ENCODE results near the gene TIMELESS. TPM values are rescaled to one million over a fixed set of nuclear protein-coding genes. Genes with fewer than 3 reads are reported as not detected.

TIMELESS gene
- polyA plus RNA-seq, 4 donors, result 3.2 to 21.6 (median 8.6) TPM

GRCh38 chr12:56488041-56488955, 39.1 kb upstream of the TIMELESS start, which contains the start of gene GLS2:
Gene GLS2 (minus strand): TSS chr12:56488161. CDS start chr12:56488118, 43 bp downstream.
- peaks cover 0 to 14% (median 4%) of the 10 kb centered on the region in 3 donors for H3K4me1 ChIP-seq (ENCODE audit: control insufficient read depth in 3 of 3, insufficient read depth in 2 of 3, low read depth in 1 of 3, low read length in 2 of 3)
- H3K27me3 ChIP-seq (ENCODE audit: control insufficient read depth in 3 of 3, insufficient read depth in 3 of 3, low read length in 3 of 3), result peaks cover 0 to 23% (median 1%) of the 10 kb centered on the region in 3 donors
- H3K36me3 ChIP-seq (ENCODE audit: control insufficient read depth in 3 of 3, insufficient read depth in 2 of 3, low read depth in 1 of 3, low read length in 3 of 3), result no peaks in the 10 kb centered on the region
- peaks cover 0 to 4% of the 10 kb centered on the region in 2 donors for H3K9me3 ChIP-seq (ENCODE audit: control insufficient read depth in 2 of 2, insufficient read depth in 1 of 2, low read depth in 1 of 2, low read length in 1 of 2)
- no peak for FAIRE-seq
- whole genome bisulfite sequencing, 3 donors, result 16 to 22% (median 20%) methylated on average over 57 to 59 of the region's 59 CpGs
- peak; percentile 87 to 89 for DNase-seq
- H3K27ac ChIP-seq (ENCODE audit: low read depth in 1 of 3, low read length in 2 of 3), result peak within 1 kb of the TSS in 1 of 3 donors; percentile 11
- peak within 1 kb of the TSS; percentile 45 to 58 (median 49) for H3K4me3 ChIP-seq (ENCODE audit: low read depth in 1 of 3, low read length in 3 of 3)

- 1 to 5% (median 5%) methylated on average over 43 to 44 of the region's 44 CpGs for WGBS, 3 donors
- peaks cover 0 to 23% (median 1%) of the 10 kb centered on the region in 3 donors for H3K27me3 ChIP-seq (ENCODE audit: control insufficient read depth in 3 of 3, insufficient read depth in 3 of 3, low read length in 3 of 3)
- peaks cover 0 to 4% of the 10 kb centered on the region in 2 donors for H3K9me3 ChIP-seq (ENCODE audit: control insufficient read depth in 2 of 2, insufficient read depth in 1 of 2, low read depth in 1 of 2, low read length in 1 of 2)
- DNase-seq (peak; percentile 34 to 69), FAIRE-seq (no peak)
- H3K27ac ChIP-seq (ENCODE audit: low read depth in 1 of 3, low read length in 2 of 3), result peak overlapping the region in 1 of 3 donors; percentile 11
- H3K36me3 ChIP-seq (ENCODE audit: control insufficient read depth in 3 of 3, insufficient read depth in 2 of 3, low read depth in 1 of 3, low read length in 3 of 3), result no peaks in the 10 kb centered on the region
- H3K4me1 ChIP-seq (ENCODE audit: control insufficient read depth in 3 of 3, insufficient read depth in 2 of 3, low read depth in 1 of 3, low read length in 2 of 3), result peaks cover 0 to 14% (median 4%) of the 10 kb centered on the region in 3 donors
- peak overlapping the region; percentile 45 to 58 (median 49) for H3K4me3 ChIP-seq (ENCODE audit: low read depth in 1 of 3, low read length in 3 of 3)
Observed at GRCh38 chr12:56487448-56488040, 38.3 kb upstream of the TIMELESS start.

- no peaks in the 10 kb centered on the region for H3K36me3 ChIP-seq (ENCODE audit: control insufficient read depth in 3 of 3, insufficient read depth in 2 of 3, low read depth in 1 of 3, low read length in 3 of 3)
- WGBS, 3 donors, result 84 to 87% (median 85%) methylated on average over 12 of the region's 12 CpGs
- H3K4me3 ChIP-seq (ENCODE audit: low read depth in 1 of 3, low read length in 3 of 3), result no peak overlapping the region
- FAIRE-seq, result no peak
- DNase-seq, result no peak
- peaks cover 0 to 14% (median 4%) of the 10 kb centered on the region in 3 donors for H3K4me1 ChIP-seq (ENCODE audit: control insufficient read depth in 3 of 3, insufficient read depth in 2 of 3, low read depth in 1 of 3, low read length in 2 of 3)
- peaks cover 0 to 23% (median 1%) of the 10 kb centered on the region in 3 donors for H3K27me3 ChIP-seq (ENCODE audit: control insufficient read depth in 3 of 3, insufficient read depth in 3 of 3, low read length in 3 of 3)
- H3K9me3 ChIP-seq (ENCODE audit: control insufficient read depth in 2 of 2, insufficient read depth in 1 of 2, low read depth in 1 of 2, low read length in 1 of 2), result peaks cover 0 to 4% of the 10 kb centered on the region in 2 donors
- no peak overlapping the region for H3K27ac ChIP-seq (ENCODE audit: low read depth in 1 of 3, low read length in 2 of 3)
Observed at GRCh38 chr12:56486694-56487093, 37.5 kb upstream of the TIMELESS start.

GRCh38 chr12:56484566-56484965, 35.3 kb upstream of the TIMELESS start:
- H3K9me3 ChIP-seq (ENCODE audit: control insufficient read depth in 2 of 2, insufficient read depth in 1 of 2, low read depth in 1 of 2, low read length in 1 of 2), result peaks cover 0 to 4% of the 10 kb centered on the region in 2 donors
- 83 to 100% (median 97%) methylated on average over 1 of the region's 1 CpG for WGBS, 3 donors
- DNase-seq (no peak), FAIRE-seq (no peak)
- peaks cover 0 to 2% (median 0%) of the 10 kb centered on the region in 3 donors for H3K36me3 ChIP-seq (ENCODE audit: control insufficient read depth in 3 of 3, insufficient read depth in 2 of 3, low read depth in 1 of 3, low read length in 3 of 3)
- H3K27ac ChIP-seq (ENCODE audit: low read depth in 1 of 3, low read length in 2 of 3), result no peak overlapping the region
- peaks cover 0 to 14% (median 4%) of the 10 kb centered on the region in 3 donors for H3K4me1 ChIP-seq (ENCODE audit: control insufficient read depth in 3 of 3, insufficient read depth in 2 of 3, low read depth in 1 of 3, low read length in 2 of 3)
- peaks cover 0 to 20% (median 1%) of the 10 kb centered on the region in 3 donors for H3K27me3 ChIP-seq (ENCODE audit: control insufficient read depth in 3 of 3, insufficient read depth in 3 of 3, low read length in 3 of 3)
- H3K4me3 ChIP-seq (ENCODE audit: low read depth in 1 of 3, low read length in 3 of 3), result no peak overlapping the region

GRCh38 chr12:56479625-56480024, 30.4 kb upstream of the TIMELESS start:
- Histone ChIP-seq H3K27me3 (ENCODE audit: control insufficient read depth in 3 of 3, insufficient read depth in 3 of 3, low read length in 3 of 3) (no peaks in the 10 kb centered on the region), H3K4me3 (ENCODE audit: low read depth in 1 of 3, low read length in 3 of 3) (no peak overlapping the region), H3K27ac (ENCODE audit: low read depth in 1 of 3, low read length in 2 of 3) (no peak overlapping the region), H3K36me3 (ENCODE audit: control insufficient read depth in 3 of 3, insufficient read depth in 2 of 3, low read depth in 1 of 3, low read length in 3 of 3) (peaks cover 0 to 25% (median 0%) of the 10 kb centered on the region in 3 donors), H3K9me3 (ENCODE audit: control insufficient read depth in 2 of 2, insufficient read depth in 1 of 2, low read depth in 1 of 2, low read length in 1 of 2) (no peaks in the 10 kb centered on the region), H3K4me1 (ENCODE audit: control insufficient read depth in 3 of 3, insufficient read depth in 2 of 3, low read depth in 1 of 3, low read length in 2 of 3) (no peaks in the 10 kb centered on the region)
- 95 to 98% (median 96%) methylated on average over 7 of the region's 7 CpGs for WGBS, 3 donors
- no peak for DNase-seq
- FAIRE-seq, result no peak

- H3K9me3 ChIP-seq (ENCODE audit: control insufficient read depth in 2 of 2, insufficient read depth in 1 of 2, low read depth in 1 of 2, low read length in 1 of 2), result no peaks in the 10 kb centered on the region
- H3K27ac ChIP-seq (ENCODE audit: low read depth in 1 of 3, low read length in 2 of 3), result no peak overlapping the region
- FAIRE-seq (no peak), DNase-seq (no peak)
- 88 to 89% (median 88%) methylated on average over 5 to 6 of the region's 6 CpGs for WGBS, 3 donors
- H3K36me3 ChIP-seq (ENCODE audit: control insufficient read depth in 3 of 3, insufficient read depth in 2 of 3, low read depth in 1 of 3, low read length in 3 of 3), result peaks cover 0 to 32% (median 0%) of the 10 kb centered on the region in 3 donors
- no peak overlapping the region for H3K4me3 ChIP-seq (ENCODE audit: low read depth in 1 of 3, low read length in 3 of 3)
- H3K4me1 ChIP-seq (ENCODE audit: control insufficient read depth in 3 of 3, insufficient read depth in 2 of 3, low read depth in 1 of 3, low read length in 2 of 3), result no peaks in the 10 kb centered on the region
- no peaks in the 10 kb centered on the region for H3K27me3 ChIP-seq (ENCODE audit: control insufficient read depth in 3 of 3, insufficient read depth in 3 of 3, low read length in 3 of 3)
Observed at GRCh38 chr12:56477521-56478225, 28.4 kb upstream of the TIMELESS start.

- 39 to 88% (median 86%) methylated on average over 1 of the region's 1 CpG for WGBS, 3 donors
- H3K27ac ChIP-seq (ENCODE audit: low read depth in 1 of 3, low read length in 2 of 3), result no peak overlapping the region
- H3K27me3 ChIP-seq (ENCODE audit: control insufficient read depth in 3 of 3, insufficient read depth in 3 of 3, low read length in 3 of 3), result no peaks in the 10 kb centered on the region
- no peaks in the 10 kb centered on the region for H3K9me3 ChIP-seq (ENCODE audit: control insufficient read depth in 2 of 2, insufficient read depth in 1 of 2, low read depth in 1 of 2, low read length in 1 of 2)
- no peak for FAIRE-seq
- peak in 1 of 2 donors; percentile 11 for DNase-seq
- peaks cover 0 to 32% (median 0%) of the 10 kb centered on the region in 3 donors for H3K36me3 ChIP-seq (ENCODE audit: control insufficient read depth in 3 of 3, insufficient read depth in 2 of 3, low read depth in 1 of 3, low read length in 3 of 3)
- no peaks in the 10 kb centered on the region for H3K4me1 ChIP-seq (ENCODE audit: control insufficient read depth in 3 of 3, insufficient read depth in 2 of 3, low read depth in 1 of 3, low read length in 2 of 3)
- no peak overlapping the region for H3K4me3 ChIP-seq (ENCODE audit: low read depth in 1 of 3, low read length in 3 of 3)
Observed at GRCh38 chr12:56476972-56477432, 27.8 kb upstream of the TIMELESS start.

GRCh38 chr12:56476143-56476542, 26.9 kb upstream of the TIMELESS start:
- H3K27ac ChIP-seq (ENCODE audit: low read depth in 1 of 3, low read length in 2 of 3), result no peak overlapping the region
- WGBS, 3 donors, result 90 to 93% (median 90%) methylated on average over 6 of the region's 6 CpGs
- H3K9me3 ChIP-seq (ENCODE audit: control insufficient read depth in 2 of 2, insufficient read depth in 1 of 2, low read depth in 1 of 2, low read length in 1 of 2), result no peaks in the 10 kb centered on the region
- no peak overlapping the region for H3K4me3 ChIP-seq (ENCODE audit: low read depth in 1 of 3, low read length in 3 of 3)
- DNase-seq, result no peak
- H3K27me3 ChIP-seq (ENCODE audit: control insufficient read depth in 3 of 3, insufficient read depth in 3 of 3, low read length in 3 of 3), result no peaks in the 10 kb centered on the region
- no peak for FAIRE-seq
- peaks cover 0 to 36% (median 0%) of the 10 kb centered on the region in 3 donors for H3K36me3 ChIP-seq (ENCODE audit: control insufficient read depth in 3 of 3, insufficient read depth in 2 of 3, low read depth in 1 of 3, low read length in 3 of 3)
- no peaks in the 10 kb centered on the region for H3K4me1 ChIP-seq (ENCODE audit: control insufficient read depth in 3 of 3, insufficient read depth in 2 of 3, low read depth in 1 of 3, low read length in 2 of 3)
